ENCODE results near the gene RFK.

DNA sequence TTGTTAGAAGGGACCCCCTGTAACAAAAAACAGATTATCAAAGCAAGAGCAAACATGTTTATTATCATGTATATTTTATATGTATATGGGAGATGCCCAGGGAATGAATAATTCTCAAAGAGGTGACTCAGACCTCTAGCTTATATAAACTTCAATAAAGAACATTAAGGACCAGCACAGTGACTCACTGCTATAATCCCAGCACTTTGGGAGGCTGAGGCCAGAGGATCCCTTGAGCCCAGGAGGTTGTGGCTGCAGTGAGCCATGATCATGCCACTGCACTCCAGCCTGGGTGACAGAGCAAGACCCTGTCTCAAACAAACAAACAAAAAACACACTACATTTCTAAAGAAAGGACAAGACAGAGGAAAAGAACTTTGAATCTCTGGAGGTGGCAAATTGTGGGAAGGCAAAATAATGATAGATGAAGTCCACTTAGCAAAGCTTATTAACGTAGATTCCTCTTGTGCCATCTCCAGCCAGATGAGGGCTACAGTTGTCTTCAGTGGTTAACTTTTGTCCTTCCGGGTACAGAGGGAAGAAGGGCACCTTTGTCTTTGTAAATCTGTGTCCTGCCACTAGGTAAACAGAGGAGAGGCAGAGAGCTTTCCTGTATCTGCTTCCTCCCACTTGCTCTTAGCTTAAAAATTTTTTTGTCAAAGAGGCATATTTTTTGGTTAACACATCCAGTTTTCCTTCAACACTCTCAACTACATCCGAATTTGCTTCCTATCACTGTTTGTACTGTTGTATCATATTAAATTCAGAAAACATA is 7.5 kb upstream of the RFK start:
- TF ChIP-seq, protein P1, sequence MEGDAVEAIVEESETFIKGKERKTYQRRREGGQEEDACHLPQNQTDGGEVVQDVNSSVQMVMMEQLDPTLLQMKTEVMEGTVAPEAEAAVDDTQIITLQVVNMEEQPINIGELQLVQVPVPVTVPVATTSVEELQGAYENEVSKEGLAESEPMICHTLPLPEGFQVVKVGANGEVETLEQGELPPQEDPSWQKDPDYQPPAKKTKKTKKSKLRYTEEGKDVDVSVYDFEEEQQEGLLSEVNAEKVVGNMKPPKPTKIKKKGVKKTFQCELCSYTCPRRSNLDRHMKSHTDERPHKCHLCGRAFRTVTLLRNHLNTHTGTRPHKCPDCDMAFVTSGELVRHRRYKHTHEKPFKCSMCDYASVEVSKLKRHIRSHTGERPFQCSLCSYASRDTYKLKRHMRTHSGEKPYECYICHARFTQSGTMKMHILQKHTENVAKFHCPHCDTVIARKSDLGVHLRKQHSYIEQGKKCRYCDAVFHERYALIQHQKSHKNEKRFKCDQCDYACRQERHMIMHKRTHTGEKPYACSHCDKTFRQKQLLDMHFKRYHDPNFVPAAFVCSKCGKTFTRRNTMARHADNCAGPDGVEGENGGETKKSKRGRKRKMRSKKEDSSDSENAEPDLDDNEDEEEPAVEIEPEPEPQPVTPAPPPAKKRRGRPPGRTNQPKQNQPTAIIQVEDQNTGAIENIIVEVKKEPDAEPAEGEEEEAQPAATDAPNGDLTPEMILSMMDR (IDR thresholded peaks at IDR 0.05; ENCODE audit: poor library complexity): no peak
- TF ChIP-seq EZH2phosphoT487 (IDR thresholded peaks at IDR 0.05; ENCODE audit: low read depth, severe bottlenecking, unreplicated experiment): no peak
